Stimulated activated CD4-positive, alpha-beta T cell treated with anti-CD3 and anti-CD28 coated beads, TNF-alpha, amount 100 ng/mL, for 1 hour (primary cell): ENCODE data around the gene IGFBP3.

Experiments
- DNase-seq, 3 donors: peaks; one replicate each; pipeline ENCODE4 v3.0.0-alpha.2; 2020; ENCODE audit warnings: low read depth in 3 of 3, low spot score in 1 of 3

The IGFBP3 gene

DNA sequence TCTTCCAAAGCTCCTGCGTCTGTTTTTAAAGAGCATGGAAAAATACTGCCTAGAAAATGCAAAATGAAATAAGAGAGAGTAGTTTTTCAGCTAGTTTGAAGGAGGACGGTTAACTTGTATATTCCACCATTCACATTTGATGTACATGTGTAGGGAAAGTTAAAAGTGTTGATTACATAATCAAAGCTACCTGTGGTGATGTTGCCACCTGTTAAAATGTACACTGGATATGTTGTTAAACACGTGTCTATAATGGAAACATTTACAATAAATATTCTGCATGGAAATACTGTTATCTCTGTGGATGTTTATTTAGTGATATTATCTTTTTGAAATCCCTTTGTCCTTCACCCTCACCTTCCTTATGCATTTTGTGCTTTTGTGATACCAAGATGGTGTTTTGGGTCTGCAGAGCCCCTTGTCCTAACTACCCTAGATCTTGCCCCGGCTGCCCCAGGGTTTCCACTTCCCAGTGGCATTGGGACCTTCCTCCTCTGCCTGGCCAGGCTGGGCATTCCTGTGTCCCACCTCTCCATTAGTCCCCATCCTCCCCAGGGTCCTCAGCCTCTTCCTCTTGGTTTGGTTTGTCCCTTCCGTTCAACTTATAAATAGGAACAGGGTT is 27.6 kb downstream of the IGFBP3 start:
- no peak for DNase-seq

DNA sequence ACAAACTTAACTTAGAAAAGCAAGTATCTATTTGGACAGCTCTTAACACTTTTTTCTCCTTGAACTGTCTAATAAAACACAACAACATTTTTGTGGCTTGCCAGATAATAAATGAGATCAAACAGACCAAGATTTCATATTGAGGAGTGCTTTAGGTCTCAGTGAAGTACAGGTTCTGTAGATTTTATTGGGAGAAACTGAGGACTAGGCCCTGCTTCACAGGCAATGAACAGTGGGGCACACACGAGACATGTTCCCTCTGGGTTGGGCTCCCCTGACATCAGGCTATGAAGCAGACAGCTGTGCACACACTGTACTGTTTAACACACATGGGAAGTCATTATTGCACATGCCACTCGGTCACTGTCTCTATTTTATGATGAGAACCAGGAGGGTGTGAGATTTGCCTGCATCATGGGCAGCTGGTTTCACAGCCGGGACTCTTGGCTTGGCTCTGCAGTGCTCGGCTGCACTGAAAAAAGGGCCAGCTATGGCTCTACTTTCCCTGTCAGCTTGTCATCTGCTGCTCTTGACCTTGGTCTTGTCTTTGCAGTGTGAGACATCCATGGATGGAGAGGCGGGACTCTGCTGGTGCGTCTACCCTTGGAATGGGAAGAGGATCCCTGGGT is 28.6 kb downstream of the IGFBP3 start:
- DNase-seq, result no peak

DNA sequence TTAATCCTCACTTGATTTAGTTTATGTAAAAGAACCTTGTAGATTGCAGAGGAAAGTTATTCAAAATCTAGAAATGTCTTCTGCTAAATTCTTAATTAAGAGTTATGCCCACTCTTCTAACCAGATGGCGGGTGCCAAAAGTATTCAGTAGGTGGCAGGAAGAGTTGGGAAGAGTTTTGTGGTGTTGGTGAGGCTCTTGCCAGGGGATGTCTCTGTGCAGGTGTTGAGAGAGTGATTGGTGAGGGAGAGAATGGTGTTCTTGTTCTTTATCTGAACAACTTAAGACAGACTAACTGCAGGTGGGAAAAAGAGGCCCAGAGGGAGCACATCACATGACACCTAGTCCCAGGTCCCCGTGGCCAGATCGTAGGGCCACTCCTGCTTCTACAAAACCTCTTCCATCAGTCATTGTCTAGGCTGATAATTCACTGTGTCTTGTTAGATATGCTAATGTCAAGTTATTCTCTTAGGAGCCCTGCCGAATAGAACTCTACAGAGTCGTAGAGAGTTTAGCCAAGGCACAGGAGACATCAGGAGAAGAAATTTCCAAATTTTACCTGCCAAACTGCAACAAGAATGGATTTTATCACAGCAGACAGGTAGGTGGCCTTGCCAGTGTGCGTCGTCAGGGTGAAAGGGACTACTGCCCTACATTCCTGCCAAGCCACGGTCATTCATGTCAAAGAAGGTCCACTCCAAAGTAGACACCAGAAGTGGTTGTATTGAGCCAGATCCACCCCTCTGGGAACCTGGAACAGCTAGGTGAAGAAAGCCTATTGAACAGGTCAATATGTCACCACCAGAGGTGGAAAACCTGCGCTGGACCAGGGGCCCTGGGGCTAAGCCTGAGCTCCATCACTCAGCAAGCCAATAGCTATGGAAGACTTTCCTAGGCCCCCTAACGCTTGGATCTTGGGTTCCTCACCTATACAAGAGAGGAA is 29.3 kb downstream of the IGFBP3 start:
- no peak for DNase-seq

DNA sequence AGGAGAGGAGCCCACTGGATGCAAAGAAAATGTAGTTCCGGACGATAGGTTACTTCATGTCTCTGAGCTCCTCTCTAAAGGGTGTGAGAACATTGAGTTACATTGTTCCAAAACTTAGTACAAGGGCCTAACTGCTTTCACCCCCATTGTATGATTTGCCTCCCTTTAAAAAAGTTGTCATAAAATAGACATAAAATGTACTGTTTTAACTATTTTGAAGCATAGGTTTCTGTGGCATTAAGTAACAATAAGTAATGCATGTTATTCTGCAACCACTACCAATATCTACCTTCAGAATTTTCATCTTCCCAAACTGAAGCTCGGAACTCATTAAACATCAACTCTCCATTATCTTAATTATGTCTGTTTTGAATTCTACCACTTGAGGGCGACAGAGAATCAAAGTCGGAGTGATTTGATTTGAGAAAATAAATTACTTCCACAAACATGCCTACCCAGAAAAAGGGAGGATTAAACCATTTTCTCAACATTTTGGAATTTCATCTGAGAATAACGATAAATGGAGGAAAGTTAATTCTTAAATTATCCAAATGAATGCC is 30.1 kb downstream of the IGFBP3 start:
- no peak for DNase-seq

DNA sequence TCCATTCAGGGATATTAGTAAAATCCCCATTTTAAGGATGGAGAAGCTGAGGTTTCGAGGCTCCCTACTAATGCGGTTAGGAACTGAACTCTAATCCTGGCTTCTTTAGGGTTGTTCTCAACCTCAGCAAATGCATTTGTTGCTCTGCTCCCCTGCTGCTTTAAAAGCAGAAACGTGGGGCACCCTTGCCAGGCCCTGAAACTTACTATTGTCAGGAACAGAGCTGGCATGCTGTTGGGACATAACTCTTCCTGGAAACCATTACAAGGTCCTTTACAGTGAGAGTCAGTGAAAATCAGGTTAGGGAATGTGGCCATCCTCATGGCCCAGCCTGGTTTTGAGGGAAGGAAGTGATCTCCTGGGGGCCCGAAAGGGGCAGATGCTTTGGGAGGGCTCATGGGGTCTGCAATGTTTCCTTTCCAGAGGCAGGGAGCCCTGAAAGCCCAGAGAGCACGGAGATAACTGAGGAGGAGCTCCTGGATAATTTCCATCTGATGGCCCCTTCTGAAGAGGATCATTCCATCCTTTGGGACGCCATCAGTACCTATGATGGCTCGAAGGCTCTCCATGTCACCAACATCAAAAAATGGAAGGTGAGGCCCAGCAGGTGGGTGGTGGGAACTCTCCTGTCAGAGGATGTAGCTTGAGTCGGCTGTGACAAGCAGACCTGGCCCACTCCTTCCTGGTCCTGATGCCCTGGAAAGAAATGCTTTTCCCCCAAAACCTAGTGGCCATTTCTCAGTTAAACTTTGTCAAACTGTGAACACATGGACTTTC is 30.8 kb downstream of the IGFBP3 start:
- DNase-seq, result no peak

DNA sequence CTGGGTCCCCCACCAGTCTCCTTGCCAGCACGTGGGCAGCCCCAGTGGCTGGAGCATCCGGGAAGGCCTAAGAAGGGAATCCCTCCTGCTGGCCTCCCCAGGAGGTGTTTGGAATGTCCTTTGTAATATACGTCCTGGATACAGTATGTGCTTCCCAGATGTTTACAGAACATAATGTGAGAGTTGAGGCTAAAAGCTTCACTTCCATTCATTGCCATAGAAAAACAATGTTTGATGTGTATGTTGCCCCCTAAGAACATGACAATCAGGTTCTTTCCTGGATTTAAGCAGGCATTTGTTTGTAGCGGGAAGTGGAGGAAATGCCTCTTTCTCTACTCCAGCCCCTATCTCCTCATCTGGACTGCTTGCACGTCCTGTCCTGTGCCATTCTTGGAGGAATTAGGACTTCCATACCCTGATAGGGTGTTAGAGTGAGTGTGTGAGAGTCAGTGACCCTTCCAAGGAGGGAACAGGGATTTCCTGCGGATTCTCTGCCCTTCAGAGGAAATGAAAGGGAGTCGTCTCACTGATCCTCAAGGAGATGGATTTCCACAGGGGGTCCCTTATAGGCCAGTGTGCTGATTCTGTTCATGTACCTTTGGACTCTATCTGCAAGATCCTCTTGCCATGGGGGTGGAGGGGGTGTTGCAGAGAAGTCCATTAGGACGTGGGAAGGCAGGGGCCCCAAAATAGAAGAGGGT is 31.6 kb downstream of the IGFBP3 start:
- no peak for DNase-seq

DNA sequence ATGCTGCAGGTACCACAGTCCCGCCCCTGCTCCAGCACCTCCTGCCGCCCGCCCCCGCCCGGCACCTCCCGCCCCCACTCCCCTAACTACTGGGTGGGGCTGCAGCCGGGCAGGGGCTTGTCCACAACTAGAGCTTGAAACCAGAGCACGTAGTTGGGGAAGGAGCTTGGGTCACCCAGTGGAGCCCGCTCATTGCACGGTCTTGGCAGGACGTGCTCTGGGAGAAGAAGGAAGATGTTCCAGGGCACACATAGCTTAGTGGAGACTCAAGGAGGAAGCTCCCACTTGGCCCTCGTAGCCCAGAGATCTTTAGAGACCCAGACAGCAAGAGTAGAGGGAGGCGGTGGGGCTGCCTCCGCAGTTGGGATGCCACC is 32.1 kb downstream of the IGFBP3 start:
- no peak for DNase-seq

DNA sequence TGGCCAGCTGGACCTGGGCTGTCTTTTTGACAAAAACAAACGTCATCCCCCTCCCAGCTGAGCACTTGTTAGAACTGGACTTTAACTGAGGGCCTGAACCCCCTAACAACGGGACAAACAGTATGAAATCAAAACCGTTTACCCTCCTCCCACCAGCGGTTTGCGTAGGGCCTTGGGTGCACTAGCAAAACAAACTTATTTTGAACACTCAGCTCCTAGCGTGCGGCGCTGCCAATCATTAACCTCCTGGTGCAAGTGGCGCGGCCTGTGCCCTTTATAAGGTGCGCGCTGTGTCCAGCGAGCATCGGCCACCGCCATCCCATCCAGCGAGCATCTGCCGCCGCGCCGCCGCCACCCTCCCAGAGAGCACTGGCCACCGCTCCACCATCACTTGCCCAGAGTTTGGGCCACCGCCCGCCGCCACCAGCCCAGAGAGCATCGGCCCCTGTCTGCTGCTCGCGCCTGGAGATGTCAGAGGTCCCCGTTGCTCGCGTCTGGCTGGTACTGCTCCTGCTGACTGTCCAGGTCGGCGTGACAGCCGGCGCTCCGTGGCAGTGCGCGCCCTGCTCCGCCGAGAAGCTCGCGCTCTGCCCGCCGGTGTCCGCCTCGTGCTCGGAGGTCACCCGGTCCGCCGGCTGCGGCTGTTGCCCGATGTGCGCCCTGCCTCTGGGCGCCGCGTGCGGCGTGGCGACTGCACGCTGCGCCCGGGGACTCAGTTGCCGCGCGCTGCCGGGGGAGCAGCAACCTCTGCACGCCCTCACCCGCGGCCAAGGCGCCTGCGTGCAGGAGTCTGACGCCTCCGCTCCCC is 32.7 kb downstream of the IGFBP3 start, which contains the start of gene IGFBP1:
IGFBP1 (plus strand) TSS at position 304 of the 808 bp plus-strand sequence; CDS start at position 469, 165 bp downstream.
- no peak for DNase-seq

DNA sequence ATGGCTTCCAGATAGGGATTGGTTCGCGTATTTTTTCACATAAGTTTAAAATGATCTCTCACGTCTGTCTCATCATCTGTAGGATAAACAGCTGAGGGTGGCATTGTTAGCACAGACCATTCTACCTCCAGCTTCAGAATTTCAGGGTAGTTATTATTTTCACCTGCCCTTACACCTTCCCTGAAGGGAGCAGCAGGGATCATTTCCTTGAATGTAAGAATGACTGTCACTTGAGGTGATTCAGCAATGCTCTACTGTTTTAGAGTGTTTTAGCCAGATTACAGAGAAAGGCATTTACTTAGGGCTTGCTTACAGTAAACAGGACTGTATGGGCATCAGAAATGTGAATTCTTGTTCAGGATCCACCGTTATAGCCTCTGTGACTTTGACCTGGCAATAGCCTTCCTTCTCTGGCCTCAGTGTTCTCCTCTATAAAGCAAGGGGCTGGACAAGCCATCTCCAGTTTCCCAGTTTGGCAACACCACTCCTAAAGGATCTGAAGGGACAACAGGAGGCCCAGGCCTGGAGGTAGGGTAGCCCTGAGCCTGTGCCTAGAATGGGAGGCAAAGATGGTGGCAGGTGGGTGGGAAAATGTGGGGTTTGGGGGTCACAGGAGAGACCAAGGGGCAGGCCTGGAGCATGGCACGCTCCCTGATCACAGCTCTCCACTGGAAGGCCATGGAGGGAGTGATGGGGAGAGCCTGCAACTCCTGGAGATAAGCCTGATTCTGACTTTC is 34.0 kb downstream of the IGFBP3 start:
- DNase-seq, result no peak

DNA sequence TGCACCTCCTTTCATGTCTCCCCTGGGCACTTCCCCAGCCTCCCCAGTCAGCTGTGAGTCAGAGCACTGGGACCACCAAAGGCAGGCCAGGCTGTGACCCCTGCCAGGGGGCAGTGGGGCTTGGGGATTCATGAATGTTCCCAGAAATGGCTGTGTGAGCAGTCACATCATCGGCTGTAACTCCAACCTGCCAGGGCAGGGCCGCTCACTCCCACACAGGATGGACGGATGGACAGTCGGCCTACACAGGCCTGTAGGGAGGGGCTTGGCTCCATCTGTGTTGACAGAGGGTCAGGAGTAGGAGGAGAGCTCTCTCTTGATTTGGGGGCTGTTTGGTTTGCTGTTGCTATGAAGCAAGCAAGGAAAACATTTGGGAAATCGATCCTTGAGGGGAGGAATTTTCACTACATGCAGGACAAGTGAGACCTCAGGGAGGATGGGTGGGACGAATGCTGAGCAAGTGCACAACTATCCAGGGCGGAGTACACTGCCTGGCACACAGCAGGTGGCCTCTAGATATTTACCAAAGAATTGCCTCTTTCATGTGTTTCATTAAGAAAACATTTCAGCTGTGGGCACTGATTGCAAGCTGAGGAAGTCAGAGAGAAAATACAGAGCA is 35.7 kb downstream of the IGFBP3 start:
- no peak for DNase-seq

DNA sequence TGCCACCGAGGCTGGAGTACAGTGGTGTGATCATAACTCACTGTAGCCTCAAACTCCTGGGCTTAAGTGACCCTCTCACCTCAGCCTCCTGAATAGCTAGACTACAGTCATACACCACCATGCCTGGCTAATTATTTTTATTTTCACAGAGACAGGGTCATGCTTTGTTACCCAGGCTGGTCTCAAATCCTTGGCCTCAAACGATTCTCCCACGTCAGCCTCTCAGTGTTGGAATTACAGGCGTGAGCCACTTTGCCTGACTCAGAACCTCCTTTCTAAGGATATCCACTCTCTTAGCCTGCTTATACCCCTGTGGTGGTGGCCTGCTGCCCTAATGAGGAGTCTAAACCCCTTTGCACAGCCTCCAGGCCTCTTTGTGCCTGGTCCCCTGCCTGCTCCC is 36.9 kb downstream of the IGFBP3 start:
- DNase-seq, result no peak

DNA sequence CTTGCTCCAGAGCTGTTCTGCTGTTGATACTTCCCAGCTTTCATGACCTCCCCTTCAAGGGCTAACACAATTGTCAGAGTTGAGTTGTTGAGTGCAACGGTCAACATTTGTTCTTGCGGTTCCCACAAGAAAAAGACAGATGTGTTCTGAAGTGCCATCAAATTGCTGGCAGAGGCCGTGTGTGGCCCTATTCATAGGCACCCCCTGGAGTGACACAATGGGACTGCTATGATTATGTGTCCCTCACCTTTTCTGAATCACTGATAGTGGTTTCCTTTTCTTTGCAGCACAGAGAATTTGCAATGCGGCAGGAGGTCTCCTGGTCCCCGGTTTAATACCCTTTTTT is 38.6 kb downstream of the IGFBP3 start:
- no peak for DNase-seq

DNA sequence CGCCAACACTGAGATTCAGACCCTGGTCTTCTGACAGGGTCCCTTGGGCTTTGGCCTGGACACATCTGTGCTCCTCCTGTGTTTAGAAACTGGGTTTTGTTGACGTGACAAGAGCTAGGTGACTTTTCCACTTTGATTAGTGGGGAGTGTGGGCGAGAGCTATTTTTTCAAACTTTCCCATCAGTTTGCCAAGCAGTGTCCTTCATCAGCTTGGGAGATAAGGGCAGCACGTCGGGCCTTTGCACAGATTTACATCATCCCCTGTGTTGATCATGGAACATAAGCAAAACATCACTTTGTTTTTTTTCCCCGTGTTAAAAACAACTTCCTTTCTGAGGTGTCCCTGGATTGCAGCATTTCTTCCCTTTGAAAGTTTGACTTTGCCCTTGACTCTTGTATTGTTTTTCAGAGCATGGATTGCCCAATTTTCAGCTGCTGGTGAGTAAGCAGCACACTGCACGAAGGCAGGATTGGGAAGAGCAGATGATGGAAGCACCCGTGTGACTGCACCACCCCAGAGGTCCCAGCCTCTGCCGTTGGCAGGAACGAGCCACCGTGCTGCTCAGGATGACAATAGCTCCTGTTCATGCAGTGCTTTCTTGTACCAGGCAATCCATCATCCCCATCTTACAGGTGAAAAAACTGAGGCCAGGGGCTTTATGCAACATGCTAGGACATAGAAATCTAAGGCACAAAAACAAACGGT is 39.2 kb downstream of the IGFBP3 start:
- no peak for DNase-seq

DNA sequence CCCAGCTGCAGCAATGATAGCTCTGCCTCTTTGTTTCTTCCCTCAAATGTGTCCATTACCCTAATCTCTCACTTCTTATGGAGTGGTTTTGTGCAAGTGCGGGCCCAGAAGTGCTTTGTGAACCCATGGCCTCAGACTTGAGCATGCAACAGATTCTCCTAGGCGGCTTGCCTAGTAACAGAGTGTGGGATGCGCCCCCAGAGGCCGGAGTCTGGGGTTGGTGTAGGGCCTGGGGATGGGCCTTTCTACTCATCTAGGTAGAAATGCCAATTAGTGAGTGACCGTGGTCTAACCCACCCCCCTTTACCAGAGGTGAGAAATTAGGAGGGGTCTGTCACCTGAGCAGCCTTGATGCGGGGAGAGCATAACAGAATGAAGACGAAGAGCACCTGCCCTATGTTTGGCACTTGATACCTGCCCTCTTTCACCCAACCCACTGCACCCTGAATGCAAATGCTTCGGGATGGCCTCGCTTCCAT is 39.8 kb downstream of the IGFBP3 start:
- DNase-seq, result no peak

DNA sequence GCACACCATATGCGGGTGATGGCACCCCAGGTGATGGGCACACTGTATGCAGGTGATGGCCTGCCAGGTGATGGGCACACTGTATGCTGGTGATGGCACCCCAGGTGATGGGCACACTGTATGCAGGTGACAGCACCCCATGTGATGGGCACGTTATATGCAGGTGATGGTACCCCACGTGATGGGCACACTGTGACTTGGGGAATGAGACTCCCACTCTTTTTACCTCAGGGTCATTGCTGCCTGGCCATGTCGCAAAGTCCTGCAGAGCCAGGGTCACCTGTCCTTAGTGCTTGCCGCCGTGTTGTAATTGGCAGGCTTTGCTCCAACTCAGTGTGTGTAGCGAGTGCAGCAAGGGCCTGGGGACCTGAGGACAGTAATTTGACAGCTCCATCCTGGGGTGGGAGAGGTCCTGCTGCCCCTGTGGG is 40.6 kb downstream of the IGFBP3 start:
- DNase-seq, result no peak

DNA sequence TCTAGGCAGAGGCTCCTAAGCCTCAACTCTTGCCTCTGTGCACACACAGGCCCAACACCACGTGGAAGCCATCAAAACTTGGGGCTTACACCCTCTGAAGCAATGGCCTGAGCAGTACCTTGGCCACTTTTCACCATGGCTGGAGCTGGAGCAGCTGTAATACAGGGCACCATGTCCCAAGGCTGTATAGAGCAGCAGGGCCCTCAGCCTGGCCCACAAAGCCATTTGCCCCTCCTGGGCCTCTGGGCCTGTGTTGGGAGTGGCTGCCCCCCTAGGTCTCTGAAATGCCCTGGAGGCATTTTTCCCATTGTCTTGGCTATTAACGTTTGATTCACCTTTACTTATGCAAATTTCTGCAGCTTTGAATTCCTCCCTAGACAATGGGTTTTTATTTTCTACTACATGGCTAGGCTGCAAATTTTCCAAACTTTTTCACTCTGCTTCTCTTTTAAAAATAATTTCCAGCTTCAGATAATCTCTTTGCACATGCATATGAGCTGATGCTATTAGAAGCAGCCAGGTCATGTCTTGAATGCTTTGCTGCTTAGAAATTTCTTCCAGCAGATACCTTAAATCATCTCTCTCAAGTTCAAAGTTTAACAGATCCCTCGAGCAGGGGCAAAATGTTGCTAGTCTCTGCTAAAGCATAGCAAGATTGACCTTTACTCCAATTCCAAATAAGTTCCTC is 42.5 kb downstream of the IGFBP3 start:
- DNase-seq, result no peak

DNA sequence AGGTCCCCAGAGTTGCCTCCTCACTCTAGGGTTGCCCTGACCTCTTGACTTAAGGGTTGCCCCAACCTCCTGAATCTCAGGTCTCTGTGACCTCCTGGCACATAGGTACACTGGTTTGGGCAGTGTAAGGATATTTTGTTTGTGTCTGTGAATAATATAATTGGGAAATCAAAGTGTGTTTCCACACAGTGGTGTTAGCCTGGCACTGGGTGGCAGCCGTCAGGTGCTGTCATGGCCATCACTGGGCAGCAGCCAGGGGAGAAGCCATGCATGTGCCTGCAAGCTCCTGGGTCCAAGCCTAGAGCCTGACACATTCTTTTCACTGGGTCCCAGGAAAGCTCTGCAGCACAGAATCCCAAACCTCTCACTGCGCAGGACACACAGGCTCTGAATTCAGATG is 44.6 kb downstream of the IGFBP3 start:
- no peak for DNase-seq
